MM.1S (cell line): ENCODE measurements around the gene STK32B.

Experiments
- EZH2 ChIP-seq: fragments of 300-600 bp; sonication (generic); optimal IDR thresholded peaks from 2 replicates; pipeline ENCODE3; 2017; ENCODE audit warnings: low read depth, mild to moderate bottlenecking, antibody characterized with exemption, low read length, mixed read lengths
- EZH2phosphoT487 ChIP-seq: fragments of 300-600 bp; sonication (generic); IDR thresholded peaks from 2 replicates; pipeline ENCODE4 v1.6.1; 2018; ENCODE audit warnings: antibody characterized with exemption, low read length
- TF ChIP-seq, protein P1 (sequence below): fragments of 300-600 bp; sonication (generic); IDR thresholded peaks from 2 replicates; pipeline ENCODE4 v1.5.1; 2016; ENCODE audit warnings: antibody characterized with exemption, low read length, mixed read lengths

DNA sequence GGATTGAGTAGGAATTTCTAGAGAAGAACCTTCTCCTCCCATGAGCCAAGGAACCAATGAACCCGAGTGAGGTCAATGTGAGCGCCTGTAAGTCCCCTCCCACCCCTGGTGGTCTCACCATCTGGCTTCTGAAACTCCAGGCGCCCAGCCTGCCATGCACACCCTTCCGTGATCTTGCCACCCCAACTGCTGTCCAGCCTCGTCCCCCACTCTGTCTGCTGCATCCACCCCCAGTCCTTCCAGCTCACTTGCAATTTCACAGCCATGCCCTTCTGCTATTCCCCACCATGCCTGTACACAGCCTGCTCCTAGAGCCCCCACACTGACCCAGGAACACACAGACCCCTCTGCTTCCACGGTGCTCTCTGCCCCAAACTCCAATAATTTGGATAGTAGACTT lies 323.7 kb downstream of the STK32B start:
- TF ChIP-seq EZH2 = no peak
- TF ChIP-seq, protein P1, sequence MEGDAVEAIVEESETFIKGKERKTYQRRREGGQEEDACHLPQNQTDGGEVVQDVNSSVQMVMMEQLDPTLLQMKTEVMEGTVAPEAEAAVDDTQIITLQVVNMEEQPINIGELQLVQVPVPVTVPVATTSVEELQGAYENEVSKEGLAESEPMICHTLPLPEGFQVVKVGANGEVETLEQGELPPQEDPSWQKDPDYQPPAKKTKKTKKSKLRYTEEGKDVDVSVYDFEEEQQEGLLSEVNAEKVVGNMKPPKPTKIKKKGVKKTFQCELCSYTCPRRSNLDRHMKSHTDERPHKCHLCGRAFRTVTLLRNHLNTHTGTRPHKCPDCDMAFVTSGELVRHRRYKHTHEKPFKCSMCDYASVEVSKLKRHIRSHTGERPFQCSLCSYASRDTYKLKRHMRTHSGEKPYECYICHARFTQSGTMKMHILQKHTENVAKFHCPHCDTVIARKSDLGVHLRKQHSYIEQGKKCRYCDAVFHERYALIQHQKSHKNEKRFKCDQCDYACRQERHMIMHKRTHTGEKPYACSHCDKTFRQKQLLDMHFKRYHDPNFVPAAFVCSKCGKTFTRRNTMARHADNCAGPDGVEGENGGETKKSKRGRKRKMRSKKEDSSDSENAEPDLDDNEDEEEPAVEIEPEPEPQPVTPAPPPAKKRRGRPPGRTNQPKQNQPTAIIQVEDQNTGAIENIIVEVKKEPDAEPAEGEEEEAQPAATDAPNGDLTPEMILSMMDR = no peak
- TF ChIP-seq EZH2phosphoT487 = no peak
